B cell (primary cell): Measurements from ENCODE around the gene MYO9B. TPM values are rescaled to one million over a fixed set of nuclear protein-coding genes. Genes with fewer than 3 reads are reported as not detected.

Experiments used
- ATAC-seq: fragments of 200-7000 bp; cut with Tn5 transposase; one replicate; pipeline ENCODE4 v1.10.0; 2021; ENCODE audit warnings: low read depth, mild to moderate bottlenecking, moderate number of reproducible peaks, moderate library complexity
- CTCF ChIA-PET: fragments of 350-600 bp; sonication (Branson Sonifier 250); formaldehyde crosslinking; loops from one replicate; lab custom pipeline; 2021; ENCODE audit warnings: antibody characterized with exemption, inconsistent platforms; lab: Charles Lee
- POLR2A ChIA-PET: fragments of 350-600 bp; sonication (Branson Sonifier 250); formaldehyde crosslinking; loops from one replicate; lab custom pipeline; 2021; ENCODE audit warnings: antibody characterized with exemption; lab: Charles Lee
- DNase-seq: peaks from one replicate; pipeline ENCODE4 v3.0.0; 2013
- H2AFZ ChIP-seq: 2 replicates; pipeline ENCODE4 v1.6.1; 2012; ENCODE audit warnings: mild to moderate bottlenecking, low read depth, low read length; ENCODE audit not compliant: insufficient read depth, poor library complexity, severe bottlenecking
- H3K27ac ChIP-seq, 2 donors: 1 replicate in 1 of 2; 2 replicates in 1 of 2; pipeline ENCODE4 v1.5.1; 2012 to 2013; ENCODE audit warnings: low read length in 2 of 2, mild to moderate bottlenecking in 2 of 2, moderate library complexity in 1 of 2
- H3K27me3 ChIP-seq, 4 experiments: fragments of 200-600 bp in 1 of 4; sonication (generic) in 1 of 4; replicated peaks in 1 of 4; 1 replicate in 2 of 4; 2 replicates in 2 of 4; pipeline versions ENCODE4 v1.6.1 to v1.7.0; 2013 to 2016; ENCODE audit warnings: low read length in 3 of 4, mild to moderate bottlenecking in 2 of 4, mixed read lengths in 1 of 4, moderate library complexity in 1 of 4; ENCODE audit not compliant: insufficient read depth in 4 of 4, control insufficient read depth in 3 of 4; ENCODE audit errors: control extremely low read depth in 1 of 4
- H3K36me3 ChIP-seq, 2 experiments: replicated peaks in 1 of 2; 1 replicate in 1 of 2; 2 replicates in 1 of 2; pipeline versions ENCODE4 v1.6.1 to v1.7.1; 2013; ENCODE audit warnings: low read length in 1 of 2; ENCODE audit not compliant: insufficient read depth in 2 of 2, control insufficient read depth in 1 of 2; ENCODE audit errors: control extremely low read depth in 1 of 2, extremely low read depth in 1 of 2
- H3K4me1 ChIP-seq, 2 donors: fragments of 200-600 bp in 1 of 2; sonication (generic) in 1 of 2; 1 replicate in 1 of 2; 2 replicates in 1 of 2; pipeline versions ENCODE4 v1.5.1 to v1.6.1; 2013 to 2017; ENCODE audit warnings: low read length in 2 of 2; ENCODE audit not compliant: control insufficient read depth in 2 of 2, insufficient read depth in 2 of 2
- H3K4me2 ChIP-seq: replicated peaks from 2 replicates; pipeline ENCODE3; 2012; ENCODE audit warnings: mild to moderate bottlenecking, low read depth, low read length; ENCODE audit not compliant: poor library complexity, severe bottlenecking
- H3K4me3 ChIP-seq, 5 experiments: fragments of 200-600 bp in 1 of 5; sonication (generic) in 1 of 5; 1 replicate in 3 of 5; 2 replicates in 2 of 5; pipeline versions ENCODE4 v1.5.1 to v1.7.0; 2011 to 2016; ENCODE audit warnings: low read length in 4 of 5, mild to moderate bottlenecking in 4 of 5, low read depth in 2 of 5, control low read depth in 1 of 5, moderate library complexity in 1 of 5; ENCODE audit not compliant: insufficient read depth in 1 of 5; ENCODE audit errors: control extremely low read depth in 1 of 5, extremely low read depth in 1 of 5
- H3K79me2 ChIP-seq: fragments of 200-600 bp; sonication (generic); one replicate; pipeline ENCODE4 v1.6.0; 2016; ENCODE audit warnings: low read length; ENCODE audit not compliant: control insufficient read depth, insufficient read depth
- H3K9ac ChIP-seq: fragments of 200-600 bp; sonication (generic); 2 replicates; pipeline ENCODE4 v1.6.1; 2017; ENCODE audit warnings: mild to moderate bottlenecking, low read length, moderate library complexity
- H3K9me3 ChIP-seq, 3 donors: one replicate each; pipeline versions ENCODE4 v1.6.1 to v1.7.1; 2013; ENCODE audit warnings: low read length in 2 of 3; ENCODE audit not compliant: control insufficient read depth in 2 of 3, insufficient read depth in 1 of 3; ENCODE audit errors: control extremely low read depth in 1 of 3
- H4K20me1 ChIP-seq: 2 replicates; pipeline ENCODE4 v1.6.0; 2012; ENCODE audit warnings: mild to moderate bottlenecking, low read length; ENCODE audit not compliant: insufficient read depth, control insufficient read depth, poor library complexity, severe bottlenecking
- H3K27ac Mint-ChIP-seq: one replicate; pipeline ENCODE4 v1.8.0; 2021; ENCODE audit warnings: mixed read lengths
- H3K27me3 Mint-ChIP-seq: one replicate; pipeline ENCODE4 v1.8.0; 2021; ENCODE audit warnings: mixed read lengths
- H3K4me1 Mint-ChIP-seq: one replicate; pipeline ENCODE4 v1.8.0; 2021; ENCODE audit warnings: mixed read lengths
- H3K4me3 Mint-ChIP-seq: one replicate; pipeline ENCODE4 v1.8.0; 2021; ENCODE audit warnings: mixed read lengths
- H3K9me3 Mint-ChIP-seq: one replicate; pipeline ENCODE4 v1.8.0; 2022; ENCODE audit warnings: mixed read lengths; ENCODE audit not compliant: insufficient read depth
- EZH2 ChIP-seq: IDR thresholded peaks from 2 replicates; pipeline ENCODE4 v1.6.1; 2012; ENCODE audit warnings: borderline replicate concordance, low read depth, mild to moderate bottlenecking, moderate library complexity, low read length; ENCODE audit not compliant: insufficient read depth, poor library complexity, severe bottlenecking
- WGBS: methylation state at CpG from one replicate; pipeline ENCODE4 v1.1.5; 2013; ENCODE audit warnings: missing lambda C conversion rate; ENCODE audit not compliant: insufficient coverage; 5-methylcytosine and 5-hydroxymethylcytosine counted together
- intact Hi-C: fragments of 100-400 bp; cut with micrococcal nuclease; formaldehyde crosslinking; loops from one replicate; pipeline ENCODE4 v1.10.0; 2022
- polyA plus RNA-seq: library from polyadenylated mRNA; depleted of rRNA; stranded (reverse); fragments of >200 nt; gene quantifications from 2 replicates; pipeline ENCODE4 v1.2.3, GENCODE V29; 2012
- total RNA-seq, 2 donors: library from RNA; stranded (reverse); fragments of 120-200 nt in 1 of 2; gene quantifications; 1 replicate in 1 of 2; 2 replicates in 1 of 2; pipeline versions ENCODE4 v1.2.3 to v1.2.4, GENCODE V29; 2013 to 2022
- TF ChIP-seq, protein P1 (sequence below): fragments of 200-600 bp; IDR thresholded peaks from one replicate; pipeline ENCODE4 v1.8.0; 2022; ENCODE audit warnings: antibody characterized with exemption, mild to moderate bottlenecking

The MYO9B gene
- total and polyA plus RNA-seq, 2 donors (not counting 1 experiment from before 2014, with no cell fraction given) = 256 to 273 TPM

DNA sequence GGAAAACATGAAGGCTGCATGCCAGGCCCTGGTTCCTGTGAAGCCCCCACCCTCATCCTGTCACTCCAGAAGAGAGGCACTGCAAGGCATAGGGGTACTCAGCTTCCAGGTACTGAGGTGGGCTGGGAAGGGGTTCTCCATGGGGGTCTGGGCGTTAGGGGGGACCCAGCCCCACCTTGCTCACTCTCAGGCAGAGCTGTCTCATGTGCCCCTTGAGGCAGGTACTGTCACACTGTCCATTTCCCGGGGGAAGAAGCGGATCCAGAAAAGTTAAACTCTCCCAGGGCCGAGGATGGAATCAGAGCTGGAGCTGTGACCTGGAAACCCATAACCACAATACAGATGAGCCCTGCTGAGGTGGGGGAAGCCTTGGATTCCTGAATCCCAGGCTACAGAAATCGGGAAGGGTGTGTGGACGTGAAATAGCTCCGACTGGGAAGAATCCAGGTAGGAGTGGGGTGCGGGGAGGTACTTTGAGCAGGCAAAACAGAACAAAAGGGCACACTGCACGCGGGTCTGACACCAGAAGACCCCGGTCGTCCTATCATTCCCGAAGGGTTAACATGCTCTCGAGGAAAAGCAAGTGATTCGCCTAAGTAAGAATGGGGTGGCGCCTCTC is 139.0 kb downstream of the MYO9B start:
- Histone ChIP-seq H4K20me1 (no peaks in the 10 kb centered on the region), H3K4me3 (peak overlapping the region; percentile 41 to 94 (median 80)), H3K9me3 (peaks cover 0 to under 1% (median 0%) of the 10 kb centered on the region in 3 donors), H3K9ac (peak overlapping the region; percentile 89), H3K36me3 (peaks cover 0 to 44% of the 10 kb centered on the region in 2 experiments), H3K4me1 (peaks cover 10 to 30% of the 10 kb centered on the region in 2 donors), H3K4me2 (peak overlapping the region; percentile 76), H2AFZ (peak overlapping the region; percentile 81), H3K27me3 (no peaks in the 10 kb centered on the region), H3K27ac (peak overlapping the region; percentile 91), H3K79me2 (no peaks in the 10 kb centered on the region)
- 37% methylated on average over 8 of the region's 16 CpGs for WGBS
- Mint-ChIP-seq H3K9me3 (no peaks in the 10 kb centered on the region), H3K27me3 (no peaks in the 10 kb centered on the region), H3K4me1 (peaks cover 22% of the 10 kb centered on the region), H3K4me3 (peak overlapping the region; percentile 92), H3K27ac (peak overlapping the region; percentile 97)
- TF ChIP-seq, protein P1, sequence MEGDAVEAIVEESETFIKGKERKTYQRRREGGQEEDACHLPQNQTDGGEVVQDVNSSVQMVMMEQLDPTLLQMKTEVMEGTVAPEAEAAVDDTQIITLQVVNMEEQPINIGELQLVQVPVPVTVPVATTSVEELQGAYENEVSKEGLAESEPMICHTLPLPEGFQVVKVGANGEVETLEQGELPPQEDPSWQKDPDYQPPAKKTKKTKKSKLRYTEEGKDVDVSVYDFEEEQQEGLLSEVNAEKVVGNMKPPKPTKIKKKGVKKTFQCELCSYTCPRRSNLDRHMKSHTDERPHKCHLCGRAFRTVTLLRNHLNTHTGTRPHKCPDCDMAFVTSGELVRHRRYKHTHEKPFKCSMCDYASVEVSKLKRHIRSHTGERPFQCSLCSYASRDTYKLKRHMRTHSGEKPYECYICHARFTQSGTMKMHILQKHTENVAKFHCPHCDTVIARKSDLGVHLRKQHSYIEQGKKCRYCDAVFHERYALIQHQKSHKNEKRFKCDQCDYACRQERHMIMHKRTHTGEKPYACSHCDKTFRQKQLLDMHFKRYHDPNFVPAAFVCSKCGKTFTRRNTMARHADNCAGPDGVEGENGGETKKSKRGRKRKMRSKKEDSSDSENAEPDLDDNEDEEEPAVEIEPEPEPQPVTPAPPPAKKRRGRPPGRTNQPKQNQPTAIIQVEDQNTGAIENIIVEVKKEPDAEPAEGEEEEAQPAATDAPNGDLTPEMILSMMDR = no peak
- TF ChIP-seq EZH2 = no peak
- POLR2A ChIA-PET = interaction anchor here (0.6 to 1.8 kb wide), 21 partner anchors 9 to 555 kb away, joined by 3 to 29 read pairs (median 5); partner anchors contain the start of genes MRPL34, MYO9B, NR2F6 and OCEL1
- ATAC-seq = no peak
- CTCF ChIA-PET = interaction anchor here (0.7 to 3.0 kb wide), 12 partner anchors 9 to 148 kb away, joined by 3 to 13 read pairs (median 4); partner anchors contain the start of genes DDA1, MRPL34 and OCEL1
- no peak for DNase-seq
- intact Hi-C loops = loop anchor here (1.0 kb wide), 4 partner anchors 12 to 123 kb away; partner anchors contain the start of genes BABAM1, GTPBP3 and OCEL1
